Suprapubic skin (tissue), 4 donors: ENCODE data around the gene EEFSEC.

Source experiments
- CTCF ChIP-seq, 2 donors: fragments of 200-600 bp in 1 of 2; fragments of 450-650 bp in 1 of 2; sonication (generic) in 1 of 2; IDR thresholded peaks; one replicate each; pipeline ENCODE4 v1.5.1; 2016 to 2019; ENCODE audit warnings: antibody characterized with exemption in 2 of 2, mild to moderate bottlenecking in 1 of 2, moderate library complexity in 1 of 2
- EP300 ChIP-seq: sonication (generic); formaldehyde crosslinking; IDR thresholded peaks from one replicate; pipeline ENCODE4 v1.6.1; 2017; ENCODE audit warnings: antibody characterized with exemption
- POLR2AphosphoS5 ChIP-seq, 3 donors: sonication (generic); formaldehyde crosslinking; IDR thresholded peaks; one replicate each; pipeline ENCODE4 v1.6.1; 2017; ENCODE audit warnings: antibody characterized with exemption in 3 of 3

GRCh38 chr3:128192131-128192530 lies 38.9 kb downstream of the EEFSEC start:
- TF ChIP-seq EP300 (no peak), CTCF (IDR thresholded peaks at IDR 0.05) (no peak), POLR2AphosphoS5 (IDR thresholded peaks at IDR 0.05) (no peak)
